OCI-LY7 (cell line): Measurements from ENCODE around the gene PRR14. TPM values are rescaled to one million over a fixed set of nuclear protein-coding genes. Genes with fewer than 3 reads are reported as not detected.
A peak's percentile ranks its signal among the peaks of the same experiment; 100 is the strongest.

ENCODE experiments used
- BruUV-seq: library from RNA; stranded (reverse); fragments of 400-500 nt; replicated peaks from 2 replicates; lab custom pipeline; 2021; lab: Mats Ljungman, UMichigan
- CTCF ChIA-PET: fragments of 300-600 bp; sonication (Branson Sonifier 250); formaldehyde crosslinking; loops from one replicate; lab custom pipeline; 2022; ENCODE audit warnings: antibody characterized with exemption; ENCODE audit not compliant: unreplicated experiment; lab: Charles Lee
- POLR2A ChIA-PET: fragments of 300-600 bp; sonication (Branson Sonifier 250); formaldehyde crosslinking; loops from one replicate; lab custom pipeline; 2022; ENCODE audit warnings: antibody characterized with exemption; lab: Charles Lee
- DNase-seq: peaks from one replicate; pipeline ENCODE4 v3.0.0-alpha.2; 2015; ENCODE audit warnings: low spot score
- H2AFZ ChIP-seq: fragments of 200-600 bp; sonication (generic), shearing (Covaris generic); 2 replicates; pipeline ENCODE4 v1.6.1; 2014; ENCODE audit warnings: mild to moderate bottlenecking, antibody characterized with exemption, low read length, moderate library complexity
- H3K27ac ChIP-seq: fragments of 200-600 bp; sonication (generic); 2 replicates; pipeline ENCODE4 v1.5.1; 2014; ENCODE audit warnings: mixed run types, low read depth, mild to moderate bottlenecking, moderate library complexity, low read length, inconsistent platforms; ENCODE audit not compliant: poor library complexity, severe bottlenecking
- H3K36me3 ChIP-seq: fragments of 200-600 bp; sonication (generic); 2 replicates; pipeline ENCODE4 v1.6.1; 2014; ENCODE audit warnings: mild to moderate bottlenecking, antibody characterized with exemption, low read length, moderate library complexity, mixed read lengths; ENCODE audit not compliant: insufficient read depth
- H3K4me1 ChIP-seq: fragments of 200-600 bp; sonication (generic); 2 replicates; pipeline ENCODE4 v1.5.1; 2014; ENCODE audit warnings: mild to moderate bottlenecking, low read length; ENCODE audit not compliant: insufficient read depth, poor library complexity, severe bottlenecking
- H3K4me2 ChIP-seq: fragments of 200-600 bp; sonication (generic); 2 replicates; pipeline ENCODE4 v1.6.1; 2014; ENCODE audit warnings: mild to moderate bottlenecking, low read length
- H3K4me3 ChIP-seq: fragments of 200-600 bp; sonication (generic); 2 replicates; pipeline ENCODE4 v1.5.1; 2014; ENCODE audit warnings: mild to moderate bottlenecking, low read depth, low read length; ENCODE audit not compliant: poor library complexity, severe bottlenecking
- H3K79me2 ChIP-seq: fragments of 200-600 bp; sonication (generic); 2 replicates; pipeline ENCODE4 v1.6.1; 2016; ENCODE audit warnings: low read depth, mild to moderate bottlenecking, low read length, moderate library complexity, mixed read lengths; ENCODE audit not compliant: insufficient read depth
- H3K9me2 ChIP-seq: fragments of 200-600 bp; sonication (generic); 2 replicates; pipeline ENCODE4 v1.6.1; 2016; ENCODE audit warnings: mild to moderate bottlenecking, low read length, mixed read lengths; ENCODE audit not compliant: insufficient read depth
- H3K9me3 ChIP-seq: fragments of 200-600 bp; sonication (generic); 2 replicates; pipeline ENCODE4 v1.6.1; 2014; ENCODE audit warnings: mild to moderate bottlenecking, mixed run types, low read length, mixed read lengths
- H4K20me1 ChIP-seq: fragments of 200-600 bp; sonication (generic); 2 replicates; pipeline ENCODE4 v1.6.1; 2014; ENCODE audit warnings: mild to moderate bottlenecking, antibody characterized with exemption, low read length, moderate library complexity, mixed read lengths; ENCODE audit not compliant: insufficient read depth
- EZH2phosphoT487 ChIP-seq: fragments of 200-600 bp; sonication (generic); IDR thresholded peaks from 2 replicates; pipeline ENCODE4 v1.6.1; 2018; ENCODE audit warnings: low read depth, borderline replicate concordance, mild to moderate bottlenecking, mixed run types, antibody characterized with exemption, low read length, moderate library complexity, mixed read lengths
- intact Hi-C: fragments of 100-400 bp; cut with micrococcal nuclease; formaldehyde crosslinking; loops from one replicate; pipeline ENCODE4 v1.10.0; 2022; ENCODE audit not compliant: unreplicated experiment
- total RNA-seq, 2 experiments: library from RNA; depleted of rRNA in 1 of 2; stranded (reverse); fragments of >200 nt in 1 of 2; shearing (Covaris generic) in 1 of 2; gene quantifications; 2 replicates each; pipeline ENCODE4 v1.2.3, GENCODE V29; 2014 to 2022
- TF ChIP-seq, protein P1 (sequence below): fragments of 200-600 bp; sonication (generic); conservative IDR thresholded peaks from 2 replicates; pipeline ENCODE4 v1.5.1; 2014; ENCODE audit warnings: mild to moderate bottlenecking, antibody characterized with exemption, low read length, moderate library complexity, mixed read lengths

PRR14 gene
- total RNA-seq, 2 experiments from 2014 or later: 33.2 to 75.5 TPM

DNA sequence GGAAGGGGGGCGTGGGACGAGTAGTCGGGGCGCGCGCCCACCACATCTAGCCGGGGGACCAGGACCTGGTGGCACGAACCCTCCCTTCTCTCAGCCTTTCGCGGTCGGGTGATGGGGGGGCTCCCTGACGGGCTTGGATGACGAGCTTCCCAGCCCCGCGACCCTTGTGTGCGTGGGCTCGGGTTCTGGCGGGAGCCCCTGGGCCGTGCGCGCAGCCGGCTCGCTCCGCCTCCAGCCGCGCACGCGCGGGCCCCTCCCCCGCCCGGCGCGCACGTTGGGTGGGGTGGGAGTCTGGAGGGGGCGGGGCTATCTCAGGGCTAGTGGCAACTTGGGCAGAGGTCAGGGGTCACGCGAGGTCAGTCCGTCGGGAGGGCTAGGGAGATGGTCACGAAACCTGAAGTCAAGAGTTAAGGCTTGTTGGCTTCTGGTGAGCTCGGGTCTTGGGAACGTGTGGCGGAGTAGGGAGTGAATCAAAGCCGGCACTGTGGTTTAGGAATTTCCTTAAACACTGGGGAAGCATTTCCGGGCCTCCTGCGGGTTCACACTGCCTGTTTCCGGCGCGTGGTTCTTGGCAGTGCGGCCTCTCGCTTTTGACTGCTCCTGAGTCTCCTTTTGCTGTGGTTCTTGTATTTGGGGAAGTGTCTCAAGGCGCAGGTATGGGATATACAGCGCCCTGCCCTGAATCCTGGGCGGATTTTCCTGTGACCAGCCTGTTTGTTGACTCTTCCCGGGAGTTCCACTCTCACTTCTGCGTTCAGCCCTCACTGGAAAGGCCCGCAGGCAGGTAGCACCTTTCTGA is 48.3 kb downstream of the PRR14 start, which contains the start of gene SRCAP:
Gene SRCAP (plus strand): TSS at position 356 of the 799 bp plus-strand sequence. CDS start 1,654 bp downstream, outside the sequence.
- Histone ChIP-seq H3K4me3 (peak within 1 kb of the TSS; percentile 97), H3K27ac (peak within 1 kb of the TSS; percentile 87), H4K20me1 (no peaks in the 10 kb centered on the region; the same call in 1 of the 2 replicates), H3K4me2 (peak within 1 kb of the TSS; percentile 99), H3K4me1 (peaks cover 21% of the 10 kb centered on the region), H3K79me2 (peaks cover 30% of the 10 kb centered on the region), H3K9me2 (no peaks in the 10 kb centered on the region), H3K36me3 (peaks cover 48% of the 10 kb centered on the region), H2AFZ (peak within 1 kb of the TSS; percentile 47; the same call in 1 of the 2 replicates), H3K9me3 (no peaks in the 10 kb centered on the region)
- DNase-seq: peak; percentile 90
- TF ChIP-seq, protein P1, sequence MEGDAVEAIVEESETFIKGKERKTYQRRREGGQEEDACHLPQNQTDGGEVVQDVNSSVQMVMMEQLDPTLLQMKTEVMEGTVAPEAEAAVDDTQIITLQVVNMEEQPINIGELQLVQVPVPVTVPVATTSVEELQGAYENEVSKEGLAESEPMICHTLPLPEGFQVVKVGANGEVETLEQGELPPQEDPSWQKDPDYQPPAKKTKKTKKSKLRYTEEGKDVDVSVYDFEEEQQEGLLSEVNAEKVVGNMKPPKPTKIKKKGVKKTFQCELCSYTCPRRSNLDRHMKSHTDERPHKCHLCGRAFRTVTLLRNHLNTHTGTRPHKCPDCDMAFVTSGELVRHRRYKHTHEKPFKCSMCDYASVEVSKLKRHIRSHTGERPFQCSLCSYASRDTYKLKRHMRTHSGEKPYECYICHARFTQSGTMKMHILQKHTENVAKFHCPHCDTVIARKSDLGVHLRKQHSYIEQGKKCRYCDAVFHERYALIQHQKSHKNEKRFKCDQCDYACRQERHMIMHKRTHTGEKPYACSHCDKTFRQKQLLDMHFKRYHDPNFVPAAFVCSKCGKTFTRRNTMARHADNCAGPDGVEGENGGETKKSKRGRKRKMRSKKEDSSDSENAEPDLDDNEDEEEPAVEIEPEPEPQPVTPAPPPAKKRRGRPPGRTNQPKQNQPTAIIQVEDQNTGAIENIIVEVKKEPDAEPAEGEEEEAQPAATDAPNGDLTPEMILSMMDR: no peak
- no peak for TF ChIP-seq EZH2phosphoT487
- ChIA-PET POLR2A (interaction anchor here (0.6 to 1.0 kb wide), 2 partner anchors 26 to 67 kb away, joined by 3 to 5 read pairs; no protein-coding TSS in a partner anchor), CTCF (no interaction called here)
- intact Hi-C loops: loop anchor here (1.0 to 2.0 kb wide), 6 partner anchors 41 to 226 kb away; partner anchors contain the start of genes FBRS, ITGAL, PHKG2 and PRR14
- no TSS peak for BruUV-seq

DNA sequence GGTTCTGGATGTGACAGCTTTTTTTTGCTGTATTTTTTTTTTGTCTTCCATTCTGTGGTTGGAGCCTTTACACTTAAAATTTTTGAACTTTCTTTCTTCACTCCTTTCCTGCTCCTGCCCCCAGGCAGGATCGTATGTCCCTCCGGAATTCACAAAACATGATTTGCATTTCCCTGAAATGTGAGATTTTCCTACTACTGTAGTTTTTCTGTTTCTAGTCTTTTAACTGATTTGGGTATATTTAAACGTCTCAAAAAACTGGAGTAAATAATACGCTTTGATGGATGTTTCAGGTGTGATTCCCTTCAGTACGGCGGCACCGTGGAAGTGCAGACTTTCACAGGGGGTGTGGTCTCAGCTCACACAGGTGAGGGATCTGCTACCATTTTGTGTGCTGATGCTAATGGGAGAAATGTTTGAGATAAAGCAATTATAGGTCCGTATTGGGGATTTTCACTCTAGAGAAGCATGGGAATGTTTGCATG is 48.9 kb downstream of the PRR14 start:
- Histone ChIP-seq H2AFZ (peak overlapping the region; percentile 47; the same call in 1 of the 2 replicates), H3K27ac (peak overlapping the region; percentile 87), H4K20me1 (no peaks in the 10 kb centered on the region; the same call in 1 of the 2 replicates), H3K9me3 (no peaks in the 10 kb centered on the region), H3K79me2 (peaks cover 30% of the 10 kb centered on the region), H3K4me1 (peaks cover 21% of the 10 kb centered on the region), H3K4me2 (peak overlapping the region; percentile 99), H3K9me2 (no peaks in the 10 kb centered on the region), H3K36me3 (peaks cover 54% of the 10 kb centered on the region), H3K4me3 (peak overlapping the region; percentile 97)
- TF ChIP-seq EZH2phosphoT487: no peak
- TF ChIP-seq, protein P1: no peak
- intact Hi-C loops: loop anchor here (1.0 to 2.0 kb wide), 3 partner anchors 49 to 227 kb away; partner anchors contain the start of genes ITGAL and PRR14
- no TSS peak for BruUV-seq
- CTCF ChIA-PET: no interaction called here
- POLR2A ChIA-PET: interaction anchor here (0.6 to 1.0 kb wide), 3 partner anchors 27 to 67 kb away, joined by 3 to 5 read pairs (median 3); no protein-coding TSS in a partner anchor
- DNase-seq: no peak
